ENCODE measurements around the gene RGS7.
"Not testable (repeated sequence)": the region's sequence is repeated elsewhere in the genome, so short reads cannot be mapped to it uniquely, and the experiment has no call there.

The RGS7 gene

DNA sequence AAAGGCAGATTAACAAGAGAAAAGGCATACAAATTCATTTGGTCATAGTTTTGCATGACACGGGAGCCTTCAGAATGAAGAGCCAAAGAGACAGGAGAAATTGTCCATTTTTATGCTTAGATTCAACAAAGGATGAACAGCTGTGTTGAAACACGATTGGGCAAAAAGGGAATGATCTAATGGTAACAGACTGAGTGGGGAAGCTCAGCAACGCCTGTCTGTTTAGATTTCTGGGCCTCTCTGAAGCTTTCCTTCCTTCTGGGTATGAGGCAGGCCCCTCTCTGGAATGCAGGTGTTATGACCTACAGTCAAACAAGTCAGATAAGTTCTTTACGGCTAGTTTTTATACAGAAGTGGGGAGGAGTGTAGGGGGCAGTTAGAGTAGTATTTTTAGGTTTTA, 154.6 kb downstream of the RGS7 start:
- no peak for DNase-seq

DNA sequence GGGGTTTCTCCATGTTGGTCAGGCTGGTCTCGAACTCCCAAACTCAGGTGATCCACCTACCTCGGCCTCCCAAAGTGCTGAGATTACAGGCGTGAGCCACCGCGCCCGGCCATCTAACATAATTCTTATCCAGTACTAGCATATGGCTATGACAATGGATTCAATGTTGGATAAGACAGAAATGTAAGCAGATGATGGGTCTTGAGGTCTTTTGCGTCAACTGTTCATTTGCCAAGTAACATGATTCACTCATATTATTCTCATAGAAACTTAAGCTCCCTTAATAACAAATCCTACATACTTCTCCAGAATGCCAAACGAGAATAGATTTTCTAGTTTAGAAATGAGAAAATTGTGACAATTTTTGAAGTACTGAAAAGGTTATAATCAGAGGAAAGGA, 170.3 kb downstream of the RGS7 start:
- DNase-seq, result no peak

DNA sequence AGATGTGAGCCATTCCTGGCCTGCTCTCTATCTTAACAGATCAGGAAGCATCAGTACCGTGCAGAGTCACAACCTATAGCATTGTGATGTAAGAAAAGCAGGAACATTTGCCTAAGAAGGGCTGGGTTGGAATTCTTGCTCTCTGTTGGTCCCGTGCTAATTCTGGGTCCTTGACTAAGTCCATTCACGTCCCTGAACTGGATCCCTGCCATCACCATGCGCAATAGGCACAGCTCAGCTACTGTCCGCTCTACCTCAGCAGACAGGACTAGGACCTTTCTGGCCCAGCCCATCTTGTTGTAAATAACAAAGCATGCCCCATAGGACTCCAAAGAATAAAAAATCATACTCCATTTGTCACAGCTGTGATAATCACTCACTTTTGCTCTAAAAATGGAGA, 175.0 kb downstream of the RGS7 start:
- DNase-seq, result no peak

DNA sequence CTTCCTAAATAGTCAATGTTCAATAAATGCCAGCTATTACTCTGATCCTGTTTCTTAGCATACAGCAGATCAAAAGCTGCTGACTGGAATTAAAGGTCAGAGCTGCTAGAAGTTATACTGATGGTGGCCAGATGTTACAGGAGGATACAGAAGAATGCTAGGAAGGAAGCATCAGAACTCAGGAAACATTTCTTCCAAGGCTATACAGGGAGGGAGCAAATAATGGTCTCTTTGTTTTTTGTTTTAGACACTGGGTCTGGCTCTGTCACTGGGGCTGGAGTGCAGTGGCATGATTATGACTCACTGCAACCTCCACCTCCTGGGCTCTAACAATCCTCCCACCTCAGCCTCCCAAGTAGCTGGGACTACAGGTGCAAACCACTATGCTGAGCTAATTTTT, 175.5 kb downstream of the RGS7 start:
- no peak for DNase-seq

DNA sequence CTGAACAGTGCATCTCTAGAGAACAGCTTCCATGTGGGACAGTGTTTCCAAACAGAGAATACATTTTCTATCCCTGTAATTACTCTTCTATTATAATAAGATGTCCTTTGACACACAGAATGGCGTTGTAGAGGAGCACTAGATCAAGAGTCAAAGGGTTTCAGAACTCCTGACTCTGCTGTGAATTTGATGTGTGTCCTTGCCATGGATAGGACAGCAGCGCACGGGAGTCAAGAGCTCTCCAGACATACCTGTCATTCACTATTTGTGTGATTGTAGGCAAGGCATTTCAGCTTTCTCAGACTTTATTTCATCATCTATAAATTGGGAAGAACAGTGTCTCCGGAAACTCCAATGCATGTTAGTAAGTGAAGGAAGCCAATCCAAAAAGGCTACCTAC, 176.4 kb downstream of the RGS7 start:
- DNase-seq, result no peak

DNA sequence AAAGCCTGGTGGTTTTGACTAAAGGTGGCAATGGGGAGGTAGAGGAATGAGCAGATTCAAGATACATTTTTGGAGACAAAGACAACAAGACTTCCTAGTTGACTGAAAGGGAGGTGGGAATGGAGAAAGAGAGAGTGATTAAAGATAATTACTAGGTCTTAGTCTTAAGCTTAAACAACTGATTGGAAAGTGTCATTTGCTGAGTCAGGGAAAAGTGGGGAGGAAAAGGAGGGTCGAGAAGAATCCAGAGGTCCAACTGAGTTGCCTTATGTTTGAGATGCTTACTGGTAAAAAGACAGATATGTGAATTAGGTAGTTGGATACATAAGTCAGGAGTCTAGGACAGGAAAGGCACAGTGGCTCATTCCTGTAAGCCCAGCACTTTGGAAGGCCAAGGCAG, 179.3 kb downstream of the RGS7 start:
- DNase-seq, result no peak

DNA sequence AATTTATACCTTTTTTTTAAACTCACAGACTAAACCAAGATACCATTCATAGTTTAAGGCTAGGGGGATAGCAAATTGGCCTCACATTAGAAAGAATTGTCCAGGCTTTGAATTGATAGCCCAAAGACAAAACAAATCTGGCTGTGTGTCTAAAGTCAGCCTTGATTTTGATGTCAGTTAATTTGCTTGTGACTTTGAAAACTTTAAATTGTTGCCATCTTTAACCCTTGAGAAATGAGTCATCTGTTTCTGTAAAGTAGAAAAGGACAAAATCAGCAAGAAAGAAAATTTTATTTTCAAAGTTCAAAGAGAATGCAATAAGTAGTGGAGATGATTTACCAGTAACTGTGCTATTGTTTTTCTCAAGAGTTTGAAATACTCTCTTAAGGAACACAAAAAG, 184.5 kb downstream of the RGS7 start:
- no peak for DNase-seq

DNA sequence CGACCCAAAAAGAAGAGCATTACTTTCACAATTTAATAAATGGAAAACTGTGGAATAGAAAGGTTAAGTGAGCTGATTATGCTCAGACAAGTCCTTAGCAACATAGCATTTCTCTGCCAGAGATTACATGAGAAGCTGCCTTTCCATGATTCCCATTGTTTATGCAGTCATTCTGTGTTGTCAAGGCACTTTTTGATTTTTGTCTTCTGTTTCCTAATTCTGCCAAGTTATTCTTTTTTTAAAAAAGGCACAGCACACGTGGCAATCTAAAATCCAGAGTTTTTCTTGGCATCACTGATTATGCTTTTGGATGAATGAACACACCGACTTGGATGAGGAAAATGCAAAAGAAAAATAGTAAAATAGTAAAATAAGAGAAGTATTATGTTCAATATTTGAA, 185.0 kb downstream of the RGS7 start:
- no peak for DNase-seq

DNA sequence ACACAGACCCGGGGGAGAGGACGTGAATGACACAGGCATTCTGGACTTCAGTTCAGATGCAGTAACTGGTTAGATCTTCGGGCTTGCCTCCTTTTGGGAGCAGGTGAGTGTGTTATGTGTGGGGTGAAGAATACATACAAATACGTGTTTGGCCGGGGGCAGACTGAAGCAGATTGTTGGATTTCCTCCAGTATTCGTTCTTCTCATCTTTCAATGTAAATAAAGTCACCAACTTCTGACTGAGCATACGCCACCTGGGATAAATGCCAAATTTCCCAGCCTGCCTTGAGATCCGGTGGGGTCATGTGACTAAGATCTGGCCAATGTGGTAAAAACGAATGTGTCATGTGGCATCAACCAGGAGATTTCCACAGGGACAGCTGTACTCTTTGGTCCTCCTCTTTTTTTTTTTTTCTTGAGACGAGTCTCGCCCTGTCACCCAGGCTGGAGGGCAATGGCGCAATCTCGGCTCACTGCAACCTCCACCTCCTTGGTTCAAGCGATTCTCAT, 189.8 kb downstream of the RGS7 start:
- no peak for DNase-seq

DNA sequence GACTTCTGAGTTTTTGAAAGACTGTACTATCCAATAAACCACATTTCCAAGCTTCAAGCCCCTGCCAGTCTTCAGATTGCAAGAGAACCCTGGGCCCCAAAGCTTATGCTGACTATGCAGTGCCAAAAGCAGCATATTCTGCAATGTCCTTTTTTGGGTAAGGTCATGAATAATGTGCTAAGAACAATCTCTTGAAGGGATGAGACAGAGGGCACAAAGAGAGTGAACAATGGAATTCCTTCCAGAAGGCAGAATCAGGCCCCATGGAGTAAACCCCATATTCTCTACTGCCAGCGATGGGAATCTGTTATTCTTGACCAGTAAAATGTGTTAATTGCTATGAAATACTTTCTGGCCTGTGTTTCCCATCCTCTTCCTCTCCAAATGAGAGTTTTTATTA, 190.4 kb downstream of the RGS7 start:
- DNase-seq, result no peak

DNA sequence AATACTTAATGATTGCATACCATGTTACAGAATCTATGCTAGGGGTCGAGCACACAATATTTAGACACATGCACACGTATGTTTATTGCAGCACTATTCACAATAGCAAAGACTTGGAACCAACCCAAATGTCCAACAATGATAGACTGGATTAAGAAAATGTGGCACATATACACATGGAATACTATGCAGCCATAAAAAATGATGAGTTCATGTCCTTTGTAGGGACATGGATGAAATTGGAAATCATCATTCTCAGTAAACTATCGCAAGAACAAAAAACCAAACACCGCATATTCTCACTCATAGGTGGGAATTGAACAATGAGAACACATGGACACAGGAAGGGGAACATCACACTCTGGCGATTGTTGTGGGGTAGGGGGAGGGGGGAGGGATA, 191.7 kb downstream of the RGS7 start:
- not testable (repeated sequence) for DNase-seq

DNA sequence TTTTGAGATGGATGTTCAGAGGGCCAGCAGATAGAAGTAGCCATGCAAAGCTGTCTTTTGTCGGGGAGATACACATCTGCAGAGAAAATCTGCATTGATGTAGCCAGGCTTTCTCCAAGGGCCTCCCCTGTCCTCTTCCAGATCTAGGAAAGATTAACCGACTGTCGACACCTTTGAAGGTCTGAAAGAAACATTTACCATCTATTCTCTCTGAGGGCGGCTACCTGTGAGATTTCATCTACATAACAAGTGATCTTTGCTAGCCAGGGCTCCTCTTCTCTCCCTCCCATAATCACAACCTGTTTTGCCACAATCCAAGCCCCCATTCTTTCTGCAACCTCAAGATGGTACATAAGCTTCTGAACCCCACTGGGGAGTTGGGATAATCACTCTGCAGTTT, 193.6 kb downstream of the RGS7 start:
- no peak for DNase-seq

DNA sequence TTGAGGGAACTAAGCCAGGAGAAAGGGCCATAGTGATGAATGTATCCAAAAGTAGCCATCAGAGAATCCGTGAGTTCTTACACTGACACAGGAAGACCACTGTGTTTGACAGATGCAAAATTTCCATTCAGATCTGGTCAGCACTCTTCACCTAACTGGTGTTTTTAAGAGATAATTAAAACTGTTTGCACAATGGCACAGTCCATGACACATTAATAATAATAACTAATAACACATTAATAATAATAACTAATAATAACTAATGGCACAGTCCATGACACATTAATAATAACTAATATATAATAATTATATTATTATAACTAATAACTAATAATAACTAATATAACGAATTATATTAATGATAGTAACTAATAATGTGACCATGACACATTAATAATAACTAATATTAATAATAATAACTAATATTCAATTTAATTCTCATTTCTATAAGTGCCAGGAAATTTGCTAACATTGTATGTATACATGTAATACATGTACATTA, 195.8 kb downstream of the RGS7 start:
- no peak for DNase-seq

DNA sequence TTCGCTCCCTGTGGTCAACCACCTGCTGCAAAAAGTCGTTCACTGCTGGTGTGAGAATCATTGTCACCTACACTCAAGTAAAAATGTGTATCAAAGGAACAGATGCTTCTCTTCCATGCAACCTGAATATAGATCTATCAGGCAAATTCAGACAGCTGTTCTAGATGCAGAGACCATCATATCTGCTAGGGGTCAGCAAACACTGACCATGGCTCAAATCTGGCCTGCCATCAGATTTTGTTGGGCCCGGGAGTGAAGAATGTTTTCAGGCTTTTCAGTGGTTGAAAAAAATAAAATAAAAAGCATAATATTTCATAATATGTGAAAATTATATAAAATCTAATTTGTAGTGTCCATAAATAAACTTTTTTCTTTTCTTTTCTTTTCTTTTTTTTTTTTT, 199.6 kb downstream of the RGS7 start:
- DNase-seq, result no peak

DNA sequence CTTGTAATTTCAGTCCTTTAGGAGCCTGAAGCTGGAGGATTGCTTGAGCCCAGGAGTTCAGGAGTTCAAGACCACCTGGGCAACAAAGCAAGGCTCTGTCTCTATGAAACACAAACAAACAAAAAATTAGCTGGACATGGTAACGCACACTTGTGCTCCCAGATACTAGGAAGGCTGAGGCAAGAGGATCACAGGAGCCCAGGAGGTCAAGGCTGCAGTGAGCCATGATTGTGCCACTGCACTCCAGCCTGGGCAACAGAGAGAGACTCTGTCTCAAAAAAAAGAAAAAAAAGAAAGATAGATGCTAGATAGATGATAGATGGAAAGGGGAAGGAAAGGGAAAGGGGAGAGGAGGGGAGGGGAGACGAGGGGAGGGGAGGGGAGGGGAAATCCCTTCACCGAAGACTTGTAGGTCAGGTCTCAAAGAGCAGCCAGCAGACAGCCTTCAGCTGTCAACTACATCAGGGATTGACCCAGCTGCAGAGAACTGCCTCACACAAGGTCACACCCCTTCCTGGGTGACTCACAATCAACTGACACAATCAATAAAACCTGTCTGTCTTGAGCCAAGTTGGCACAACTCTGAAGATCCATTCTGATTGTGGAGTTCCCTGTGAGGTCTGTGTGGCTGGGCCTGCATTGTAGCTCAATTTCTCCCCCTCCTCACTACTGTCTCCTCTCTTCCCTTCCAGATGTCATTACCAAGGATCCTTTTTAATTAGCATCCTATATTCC, 200.6 kb downstream of the RGS7 start:
- DNase-seq, result no peak

DNA sequence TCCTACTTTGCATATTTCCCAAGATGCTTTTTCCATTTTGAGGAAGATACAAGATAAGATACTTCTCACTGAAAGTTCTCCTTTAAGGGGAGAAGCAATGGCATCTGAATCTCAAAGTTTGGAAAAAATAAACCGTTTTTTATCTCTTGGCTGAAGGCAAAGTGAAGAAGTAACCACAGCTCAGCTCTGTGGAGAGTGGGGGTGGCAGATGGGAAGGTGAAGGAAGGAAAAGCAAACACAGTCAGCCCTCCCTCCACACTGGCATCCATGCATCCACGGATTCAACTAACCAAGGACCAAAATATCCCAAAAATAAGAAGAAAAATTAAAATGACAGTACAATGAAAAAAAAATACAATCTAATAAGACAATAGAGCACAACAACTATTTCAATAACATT, 211.1 kb downstream of the RGS7 start:
- no peak for DNase-seq

DNA sequence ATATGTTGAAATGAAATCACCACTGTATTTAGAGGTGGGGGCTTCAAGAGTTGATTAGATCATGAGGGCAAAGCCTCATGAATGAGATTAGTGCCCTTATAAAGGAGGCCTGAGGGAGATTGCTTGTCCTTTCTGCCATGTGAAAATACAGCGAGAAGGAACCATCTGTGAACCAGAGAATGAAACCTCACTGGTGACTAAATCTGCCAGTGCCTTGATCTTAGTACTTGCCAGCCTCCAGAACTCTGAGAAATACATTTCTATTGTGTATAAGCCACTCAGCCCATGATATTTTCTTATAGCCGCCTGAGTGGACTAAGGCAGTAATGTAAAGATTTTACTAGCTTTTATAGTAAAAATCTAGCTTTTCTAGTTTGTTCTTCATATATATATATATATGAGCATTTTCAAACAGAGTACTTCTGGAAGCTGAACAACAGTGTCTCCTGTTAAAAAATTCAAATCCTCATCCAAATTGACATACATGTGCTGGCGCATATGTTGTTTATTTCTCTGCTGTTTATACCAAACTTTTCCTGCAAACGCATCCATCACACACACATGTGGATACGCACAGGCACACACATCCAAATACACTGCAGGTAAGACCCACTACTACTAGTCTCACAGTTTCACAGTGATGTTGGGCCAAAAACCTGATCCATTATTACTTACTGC, 213.1 kb downstream of the RGS7 start:
- DNase-seq, result no peak

DNA sequence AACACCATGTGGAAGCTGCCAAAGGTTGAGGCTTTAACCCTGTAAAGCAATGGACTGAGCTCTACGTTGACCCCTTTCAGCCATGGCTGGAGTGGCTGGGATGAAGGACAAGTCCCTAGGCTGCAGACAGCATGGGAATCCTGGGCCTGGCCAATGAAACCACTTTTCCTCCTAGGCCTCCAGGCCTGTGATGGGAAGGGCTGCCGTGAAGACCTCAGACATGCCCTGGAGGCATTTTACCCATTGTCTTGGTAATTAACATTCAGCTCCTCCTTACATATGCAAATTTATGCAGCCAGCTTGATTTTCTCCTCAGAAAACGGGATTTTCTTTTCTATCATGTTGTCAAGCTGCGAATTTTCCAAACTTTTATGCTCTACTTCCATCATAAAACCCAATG, 214.5 kb downstream of the RGS7 start:
- no peak for DNase-seq

DNA sequence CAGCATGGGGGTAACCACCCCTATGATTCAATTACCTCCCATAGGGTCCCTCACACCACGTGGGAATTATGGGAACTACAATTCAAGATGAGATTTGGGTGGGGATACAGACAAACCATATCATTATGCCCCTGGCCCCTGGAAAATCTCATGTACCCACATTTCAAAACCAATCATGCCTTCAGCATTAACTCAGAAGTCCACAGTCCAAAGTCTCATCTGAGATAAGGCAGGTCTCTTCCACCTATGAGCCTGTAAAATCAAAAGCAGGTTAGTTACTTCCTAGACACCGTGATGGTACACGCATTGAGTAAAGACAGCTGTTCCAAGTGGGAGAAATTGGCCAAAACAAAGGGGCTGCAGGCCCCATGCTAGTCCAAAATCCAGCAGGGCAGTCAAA, 215.4 kb downstream of the RGS7 start:
- DNase-seq, result not testable (repeated sequence)

DNA sequence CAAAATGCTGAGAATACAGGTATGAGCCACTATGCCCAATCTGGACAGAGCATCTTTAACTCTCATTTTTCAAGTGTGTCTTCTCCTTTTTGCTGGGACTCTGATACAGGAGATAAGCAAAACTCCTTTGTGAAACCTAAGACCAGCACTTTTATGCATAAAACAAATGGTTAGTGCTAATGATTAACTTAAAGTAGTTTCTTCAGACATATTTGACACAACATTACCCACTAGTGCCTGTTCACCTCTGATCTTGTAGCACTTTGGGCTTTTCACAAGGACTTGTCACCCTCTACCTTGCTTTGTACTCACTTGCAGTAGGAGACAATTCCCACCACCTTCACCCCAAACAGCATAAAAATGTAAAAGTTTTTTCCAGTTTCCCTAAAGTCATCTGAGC, 216.3 kb downstream of the RGS7 start:
- DNase-seq, result no peak

DNA sequence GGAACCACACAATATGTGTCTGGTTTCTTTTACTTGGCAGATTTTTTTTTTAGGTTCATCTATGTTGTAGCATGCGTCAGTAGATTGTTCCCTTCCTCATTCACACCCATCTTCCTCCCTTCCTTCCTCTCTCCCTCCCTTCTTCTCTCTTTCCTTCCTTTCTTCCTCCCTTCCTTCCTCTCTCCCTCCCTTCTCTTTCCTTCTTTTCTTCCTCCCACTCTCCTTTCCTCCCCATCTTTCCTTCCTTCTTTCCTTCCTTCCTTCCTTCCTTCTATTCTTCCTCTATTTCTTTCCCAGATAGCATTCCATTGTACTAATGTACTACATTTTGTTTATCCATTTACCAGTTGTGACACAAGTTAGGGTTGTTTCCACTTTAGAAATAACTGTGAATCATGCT, 218.0 kb downstream of the RGS7 start:
- no peak for DNase-seq

DNA sequence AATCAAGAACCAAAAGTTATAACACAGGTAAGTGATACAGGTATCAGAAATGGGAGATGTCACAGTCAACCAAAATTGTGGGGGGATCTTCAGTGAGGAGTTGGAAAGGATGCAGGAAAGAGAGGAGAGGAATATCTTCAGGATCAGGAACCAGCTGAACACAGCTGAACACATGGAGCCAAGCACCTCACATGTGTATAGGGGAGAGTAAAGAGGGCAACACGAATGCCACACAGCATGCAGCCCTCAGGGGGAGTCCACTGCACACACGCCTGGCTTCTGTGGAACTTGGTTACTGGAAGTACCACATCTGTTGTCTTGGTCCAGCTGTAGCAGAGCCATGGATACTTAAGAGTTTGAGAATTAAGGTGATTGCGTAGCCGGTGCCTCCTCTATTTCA, 218.8 kb downstream of the RGS7 start:
- no peak for DNase-seq

DNA sequence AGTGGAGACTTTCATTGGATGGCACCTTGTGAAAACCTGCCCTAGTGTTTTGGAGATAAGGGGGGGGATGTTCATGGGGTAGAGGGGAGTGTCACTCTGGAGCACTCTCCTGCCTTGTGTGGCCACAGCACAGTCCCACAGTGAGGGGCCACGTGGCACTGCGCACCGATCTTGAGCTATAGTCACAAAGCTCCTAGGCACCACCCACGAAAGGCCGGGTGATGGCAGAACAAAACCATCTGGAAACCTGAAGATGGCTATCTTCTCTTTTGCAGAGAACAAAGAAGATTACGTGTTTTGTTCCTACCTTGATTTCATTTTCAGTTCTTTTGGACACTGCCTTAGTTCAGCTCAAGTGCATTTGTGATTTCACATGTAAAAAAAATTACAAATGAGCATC, 220.6 kb downstream of the RGS7 start:
- no peak for DNase-seq

DNA sequence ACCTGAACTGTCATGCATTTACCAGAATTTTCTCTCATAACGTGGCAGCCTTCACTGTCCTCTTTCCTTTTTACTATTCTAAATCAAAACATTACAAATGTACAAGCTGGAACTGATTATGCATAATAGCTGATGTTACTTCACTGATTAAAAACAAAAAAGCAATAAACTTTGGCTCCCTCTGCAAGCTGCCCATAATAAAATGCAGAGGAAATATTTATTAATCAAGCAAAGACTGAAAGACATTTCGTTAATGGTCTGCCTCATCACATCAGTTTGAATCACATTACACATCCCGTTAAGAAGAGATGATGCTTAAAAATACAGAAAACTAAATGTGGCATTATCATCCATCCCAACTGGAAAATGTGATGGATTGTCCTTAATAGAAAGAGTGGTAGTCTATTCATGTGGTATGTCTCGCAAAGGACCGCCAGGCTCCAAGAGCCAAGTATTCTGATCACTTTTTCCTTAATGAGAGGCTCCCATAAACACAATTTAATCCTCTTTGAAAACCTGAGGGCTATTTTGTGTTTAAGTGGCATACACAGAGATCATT, 225.3 kb downstream of the RGS7 start:
- DNase-seq, result no peak
